Muscle of back (tissue), 13 donors: ENCODE data around the gene CALHM4. TPM values are rescaled to one million over a fixed set of nuclear protein-coding genes. Genes with fewer than 3 reads are reported as not detected.

Source experiments
- DNase-seq, 3 donors: peaks; one replicate each; pipeline versions ENCODE4 v3.0.0 to v3.0.0-alpha.2; 2013
- long read RNA-seq, 9 donors: transcript quantifications; one replicate each; lab custom pipeline, GENCODE V29; 2026
- polyA plus RNA-seq, 10 donors: library from polyadenylated mRNA; unstranded; fragments of 120-200 nt; gene quantifications; one replicate each; pipeline ENCODE4 v1.2.1, GENCODE V29; 2013; ENCODE audit not compliant: insufficient read length in 10 of 10

Gene CALHM4
- under 1 TPM in 1 of 10 donors, not detected in 9; 0.16 TPM for polyA plus RNA-seq
- long read RNA-seq, donor 1 = 0 reads
- long read RNA-seq, donor 2 = 0 reads
- long read RNA-seq, donor 3 = 0 reads
- long read RNA-seq, donor 4 = 0 reads
- long read RNA-seq, donor 5 = 0 reads
- long read RNA-seq, donor 6 = 0 reads
- long read RNA-seq, donor 7 = 0 reads
- long read RNA-seq, donor 8 = 0 reads
- long read RNA-seq, donor 9 = 0 reads

- no peak for DNase-seq
Observed at GRCh38 chr6:116553451-116553850, at the start of gene CALHM4. TSS of gene CALHM4 (plus strand) at chr6:116553751. CDS start at chr6:116553794, 43 bp downstream.

GRCh38 chr6:116507324-116507723 lies 46.2 kb upstream of the CALHM4 start:
- no peak for DNase-seq

DNA sequence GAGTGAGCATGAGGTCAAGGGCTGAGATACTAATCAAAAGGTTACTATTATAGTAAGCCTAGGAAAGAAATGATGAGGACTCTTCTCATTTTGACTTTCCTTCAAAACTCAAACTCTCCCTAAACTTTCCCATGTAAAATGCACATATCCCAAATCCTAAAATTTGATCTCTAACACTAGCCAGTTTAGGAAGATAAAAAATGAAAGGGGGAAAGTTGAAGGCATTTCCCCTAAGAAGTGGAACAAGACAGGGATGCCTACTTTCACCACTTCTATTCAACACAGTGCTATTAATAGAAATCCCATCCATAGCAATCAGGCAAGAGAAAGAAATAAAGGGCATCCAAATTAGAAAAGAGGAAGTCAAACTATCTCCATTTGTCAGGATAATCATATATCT lies 45.0 kb upstream of the CALHM4 start:
- DNase-seq = no peak

GRCh38 chr6:116511424-116512110 lies 42.0 kb upstream of the CALHM4 start, which contains the start of gene CALHM5:
TSS of gene CALHM5 (plus strand) at chr6:116511639. CDS start at chr6:116511697, 58 bp downstream.
- DNase-seq = peak; percentile 36 to 73 (median 59)

GRCh38 chr6:116512111-116512559 lies 41.4 kb upstream of the CALHM4 start:
- DNase-seq = no peak

GRCh38 chr6:116512734-116513133 lies 40.8 kb upstream of the CALHM4 start:
- peak in 1 of 3 donors; percentile 34 for DNase-seq

DNA sequence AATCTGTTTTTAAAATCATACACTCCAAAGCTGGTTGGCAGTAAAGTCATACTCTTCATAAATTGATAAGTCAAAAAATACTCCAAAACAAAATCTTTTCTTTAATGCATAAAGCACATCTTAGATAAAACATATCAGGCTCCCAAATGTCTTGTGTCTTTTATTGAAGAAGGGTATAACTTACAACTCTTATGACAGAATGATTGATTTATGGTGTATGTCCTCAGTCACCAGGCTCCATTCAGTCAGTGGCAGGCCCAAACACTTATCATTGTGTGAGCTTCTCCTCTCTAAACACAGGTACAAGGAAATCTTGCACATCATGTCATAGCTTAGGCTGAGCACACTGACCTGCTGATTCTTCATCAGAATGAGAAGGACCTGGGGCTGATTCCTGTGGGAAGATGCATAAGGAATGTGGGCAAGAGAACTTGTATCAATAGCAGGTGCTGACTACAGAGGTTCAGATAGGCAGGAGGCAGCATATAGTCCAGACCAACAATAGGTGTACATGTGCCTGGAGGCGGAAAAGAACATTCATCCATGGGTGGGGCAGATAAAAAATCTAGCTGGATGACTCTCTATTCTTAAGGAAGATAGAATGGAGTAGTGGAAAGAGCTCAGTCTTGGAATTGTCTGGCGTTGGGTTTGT lies 40.2 kb upstream of the CALHM4 start:
- no peak for DNase-seq

- DNase-seq = no peak
Observed at GRCh38 chr6:116514111-116514510, 39.4 kb upstream of the CALHM4 start.

DNA sequence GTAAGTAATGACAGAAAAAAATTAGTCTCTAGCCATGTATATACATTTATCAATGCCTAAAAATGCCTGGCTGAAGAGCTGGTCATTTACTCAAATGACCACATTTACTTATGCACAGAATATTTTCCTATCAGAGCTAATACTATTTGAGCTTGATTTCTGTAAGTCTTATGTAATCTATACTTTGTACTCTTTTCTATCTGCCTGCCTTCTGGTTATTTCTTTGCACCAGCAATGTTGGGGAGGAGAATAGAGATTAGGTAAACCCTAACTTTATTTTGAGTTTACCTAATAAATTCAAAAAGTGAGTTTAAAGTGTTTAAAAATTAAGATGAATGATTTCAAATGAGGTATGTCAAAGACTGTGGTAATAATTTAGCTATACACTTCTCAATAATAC lies 38.4 kb upstream of the CALHM4 start:
- no peak for DNase-seq

DNA sequence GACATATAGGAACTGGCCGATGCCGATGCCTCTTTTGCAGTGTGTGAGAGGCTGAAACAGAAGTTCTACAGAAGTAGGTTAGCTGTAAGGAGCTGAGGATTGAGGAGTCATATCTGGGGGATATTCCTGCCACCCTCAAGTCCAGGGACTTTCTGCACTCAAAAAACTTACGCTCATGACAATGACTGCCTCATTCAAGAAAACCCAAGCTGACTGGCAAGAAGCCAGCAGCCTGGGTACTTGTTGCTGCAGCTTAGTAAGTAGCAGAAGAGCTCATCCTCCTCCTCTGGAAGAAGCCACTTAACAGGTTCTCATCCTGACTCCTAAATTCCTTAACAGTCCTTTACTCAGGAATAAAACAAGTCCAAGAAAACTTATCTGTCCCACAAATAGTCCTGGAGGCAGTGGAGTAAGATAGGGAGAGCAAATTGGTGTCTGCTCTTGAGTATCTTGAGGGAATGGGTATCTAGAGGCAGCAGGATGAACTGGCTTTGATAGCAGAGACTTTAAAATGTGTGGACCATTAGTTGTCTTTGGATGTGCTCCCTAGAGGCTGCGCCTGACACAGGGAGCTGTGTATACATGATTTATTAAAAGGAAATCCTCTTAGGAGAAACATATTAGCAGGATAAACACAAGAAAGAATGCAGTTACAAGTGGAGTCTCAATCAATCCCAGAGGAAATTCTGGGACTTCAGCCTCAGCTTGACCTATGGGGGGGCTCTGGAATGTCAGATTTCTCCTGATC lies 34.8 kb upstream of the CALHM4 start:
- peak in 1 of 3 donors; percentile 15 for DNase-seq

DNA sequence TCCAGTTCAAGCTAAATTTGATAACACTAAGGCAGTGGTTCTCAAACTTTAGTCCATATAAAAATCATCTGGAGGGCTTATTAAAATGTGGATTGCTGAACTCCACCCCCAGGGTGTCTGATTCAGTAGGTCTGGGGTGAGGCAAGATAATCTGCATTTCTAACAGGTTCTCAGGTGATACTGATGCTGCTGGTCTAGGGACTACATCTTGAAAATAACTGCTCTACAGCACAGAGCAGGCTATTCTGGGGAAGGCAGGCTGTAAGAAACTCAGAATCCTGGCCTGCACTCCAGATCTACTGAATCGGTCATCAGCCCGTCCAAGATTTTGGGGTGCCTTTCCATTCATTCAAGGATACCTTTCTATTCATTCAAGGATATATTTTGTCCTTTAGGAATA lies 30.7 kb upstream of the CALHM4 start:
- DNase-seq = no peak

DNA sequence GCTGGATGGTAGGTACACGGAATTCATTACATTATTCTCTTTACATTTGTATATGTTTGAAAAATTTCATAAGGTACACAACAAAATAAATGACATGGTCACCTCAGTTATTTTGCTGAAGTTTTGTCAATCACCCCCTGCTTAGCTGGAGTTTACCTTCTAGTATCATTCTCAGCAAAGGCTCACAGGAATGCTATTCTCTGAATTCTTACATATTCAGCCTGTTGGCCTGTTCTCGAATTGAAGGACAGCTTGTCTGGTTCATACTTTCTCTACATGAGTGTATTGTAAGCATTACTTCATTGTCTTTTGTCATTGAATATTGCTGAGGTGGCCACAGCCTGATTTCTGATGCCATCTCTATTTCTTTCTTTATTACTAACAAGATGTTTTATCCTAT lies 29.3 kb upstream of the CALHM4 start:
- no peak for DNase-seq

GRCh38 chr6:116528133-116528532 lies 25.4 kb upstream of the CALHM4 start:
- DNase-seq = no peak

GRCh38 chr6:116528780-116529179 lies 24.8 kb upstream of the CALHM4 start:
- no peak for DNase-seq

- no peak for DNase-seq
Observed at GRCh38 chr6:116529466-116530290, 23.9 kb upstream of the CALHM4 start.

- no peak for DNase-seq
Observed at GRCh38 chr6:116530436-116530835, 23.1 kb upstream of the CALHM4 start.

DNA sequence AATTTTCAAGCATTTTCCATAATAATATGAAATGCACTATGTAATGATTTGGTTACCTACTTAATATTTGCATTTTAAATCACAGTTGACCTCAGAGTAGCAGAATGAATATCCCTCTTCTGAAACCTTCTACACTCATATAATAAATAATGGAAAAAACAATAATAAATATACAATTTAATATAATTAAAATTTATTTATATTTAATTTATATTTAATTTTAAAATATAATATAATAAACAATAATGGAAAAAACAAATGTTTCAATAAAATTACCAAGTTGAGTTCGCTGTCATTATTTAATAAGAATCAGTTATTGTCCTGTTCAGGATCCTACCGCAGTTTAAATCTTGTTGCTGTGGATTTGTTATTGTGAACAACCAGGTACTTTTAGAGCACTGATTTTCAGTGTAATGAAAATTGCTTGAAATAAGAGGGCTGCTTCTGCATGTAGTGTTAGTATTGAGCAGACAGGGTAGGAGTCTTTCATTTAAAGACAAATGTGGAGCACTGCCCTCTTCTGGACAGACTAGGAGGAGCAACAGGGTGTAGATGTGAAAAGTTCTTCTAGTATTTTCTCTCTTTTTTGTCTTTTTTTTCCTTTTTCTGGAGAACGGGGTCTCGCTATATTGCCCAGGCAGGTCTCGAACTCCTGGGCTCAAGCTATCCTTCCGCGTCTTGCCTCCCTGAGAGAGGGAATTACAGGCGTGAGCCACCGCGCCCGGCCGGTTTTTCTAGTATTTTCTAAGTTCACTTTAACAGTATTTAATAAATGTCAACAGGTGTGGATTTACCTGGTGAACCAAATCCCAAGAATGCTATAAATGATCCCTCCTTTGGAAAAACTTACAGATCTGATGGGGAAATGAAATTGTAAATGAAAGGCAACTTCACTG lies 21.6 kb upstream of the CALHM4 start:
- DNase-seq = peak; percentile 53 to 77 (median 65)

DNA sequence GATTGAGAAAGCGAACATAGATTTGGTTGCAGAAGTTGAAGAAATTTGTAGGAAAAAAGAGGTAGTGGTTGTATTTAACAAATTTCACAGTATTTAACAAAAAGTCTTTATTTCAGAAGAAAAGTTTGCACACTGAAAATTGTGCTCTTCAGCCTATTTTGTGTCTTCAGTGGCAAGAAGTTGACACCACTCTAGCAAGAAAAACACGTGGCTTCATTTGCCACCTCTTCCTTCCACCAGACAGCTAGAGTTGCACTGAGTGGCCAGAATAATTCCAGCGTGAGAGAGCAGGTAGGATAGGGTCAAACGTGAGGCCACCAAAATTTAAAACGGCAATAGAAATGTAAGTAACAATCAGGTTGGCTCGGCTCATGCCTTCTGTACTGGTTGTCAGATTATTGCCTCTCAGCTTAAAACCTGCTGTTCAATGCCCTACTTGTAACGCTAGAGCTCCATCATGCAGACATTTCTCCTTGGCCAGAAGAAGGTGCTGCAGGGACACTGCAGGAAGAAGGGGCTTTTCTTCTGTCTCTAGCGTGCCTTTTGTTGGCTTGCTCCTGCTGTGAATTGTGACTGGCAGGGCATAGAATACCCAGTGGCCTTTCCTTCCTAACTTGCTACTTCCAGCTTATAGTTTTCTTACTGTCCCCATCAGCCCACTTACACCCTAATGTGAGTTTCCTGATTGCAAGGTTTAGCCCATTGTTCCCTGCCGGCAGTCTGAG lies 20.2 kb upstream of the CALHM4 start:
- DNase-seq = no peak

DNA sequence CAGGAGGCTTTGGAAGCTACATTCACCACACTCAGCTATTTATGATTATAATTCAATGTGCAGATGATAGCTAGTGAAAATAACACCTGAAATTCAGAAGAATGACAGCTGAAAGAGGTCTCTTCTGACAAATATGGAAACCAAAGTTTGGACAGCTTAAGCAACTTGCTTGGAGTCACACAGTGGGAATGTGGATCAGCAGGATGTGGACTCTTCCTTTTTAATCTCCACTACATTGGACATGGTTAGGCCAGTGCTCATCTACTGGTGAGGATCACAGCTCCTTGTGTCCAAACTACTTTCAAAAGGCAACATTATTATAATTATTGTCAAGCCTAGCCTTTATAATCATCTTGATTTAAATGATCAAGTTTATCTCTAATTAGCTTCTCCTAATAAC lies 18.4 kb upstream of the CALHM4 start:
- no peak for DNase-seq
